BLaER1 treated with 17β-estradiol and CSF1 and Interleukin-3, amounts not matched to agents 10 nM and 100 nM (cell line): ENCODE results near the gene EME2.
A peak's percentile ranks its signal among the peaks of the same experiment; 100 is the strongest.

Experiments used
- H3K27ac ChIP-seq, 11 experiments: shearing (Covaris generic); formaldehyde crosslinking; 2 replicates each; pipeline ENCODE4 v1.8.1; 2022
- H3K27me3 ChIP-seq, 11 experiments: shearing (Covaris generic); formaldehyde crosslinking; 2 replicates each; pipeline ENCODE4 v1.8.1; 2022
- H3K36me3 ChIP-seq, 11 experiments: shearing (Covaris generic); formaldehyde crosslinking; 2 replicates each; pipeline ENCODE4 v1.8.1; 2022
- H3K4me1 ChIP-seq, 10 experiments: shearing (Covaris generic); formaldehyde crosslinking; 2 replicates each; pipeline ENCODE4 v1.8.1; 2022
- H3K4me2 ChIP-seq, 11 experiments: shearing (Covaris generic); formaldehyde crosslinking; 2 replicates each; pipeline ENCODE4 v1.8.1; 2022
- H3K4me3 ChIP-seq, 10 experiments: shearing (Covaris generic); formaldehyde crosslinking; 2 replicates each; pipeline ENCODE4 v1.8.1; 2022
- H3K9ac ChIP-seq, 11 experiments: shearing (Covaris generic); formaldehyde crosslinking; 2 replicates each; pipeline ENCODE4 v1.8.1; 2022
- H3K9me3 ChIP-seq, 11 experiments: shearing (Covaris generic); formaldehyde crosslinking; replicated peaks in 1 of 11; 2 replicates each; pipeline ENCODE4 v1.8.1; 2022
- H4K20me1 ChIP-seq, 11 experiments: shearing (Covaris generic); formaldehyde crosslinking; 2 replicates each; pipeline ENCODE4 v1.8.1; 2022
- Cebpa-rat ChIP-seq, 11 experiments: shearing (Covaris generic); IDR thresholded peaks; 2 replicates each; pipeline ENCODE4 v1.8.1; 2022

The EME2 gene

GRCh38 chr16:1771188-1771863 is 1.3 kb upstream of the EME2 start, which contains the start of gene NME3:
NME3 (minus strand) TSS chr16:1771543; CDS start chr16:1771534, 9 bp downstream.
- Histone ChIP-seq H3K4me2 (peak within 1 kb of the TSS; percentile 95 to 100 (median 99)), H3K27me3 (no peaks in the 10 kb centered on the region), H3K9ac (peak within 1 kb of the TSS; percentile 92 to 98 (median 96)), H3K36me3 (peaks cover 37 to 63% (median 56%) of the 10 kb centered on the region in 11 experiments; a peak in 21 of 22 replicates), H4K20me1 (peaks cover 33 to 82% (median 53%) of the 10 kb centered on the region in 11 experiments; a peak in 21 of 22 replicates), H3K9me3 (no peaks in the 10 kb centered on the region), H3K27ac (peak within 1 kb of the TSS; percentile 35 to 96 (median 94); a peak in 21 of 22 replicates), H3K4me1 (peaks cover 28 to 38% (median 33%) of the 10 kb centered on the region in 10 experiments), H3K4me3 (peak within 1 kb of the TSS; percentile 82 to 97 (median 94))
- no peak for TF ChIP-seq Cebpa-rat (IDR thresholded peaks at IDR 0.05)

GRCh38 chr16:1771864-1772361 is 697 bp upstream of the EME2 start:
- H3K4me3 ChIP-seq, result peak overlapping the region; percentile 82 to 97 (median 94)
- H3K4me1 ChIP-seq, result peaks cover 28 to 42% (median 34%) of the 10 kb centered on the region in 10 experiments
- no peak for TF ChIP-seq Cebpa-rat (IDR thresholded peaks at IDR 0.05)
- peak overlapping the region; percentile 95 to 100 (median 99) for H3K4me2 ChIP-seq
- no peaks in the 10 kb centered on the region for H3K9me3 ChIP-seq
- H3K9ac ChIP-seq, result peak overlapping the region; percentile 92 to 98 (median 96)
- H3K27me3 ChIP-seq, result no peaks in the 10 kb centered on the region
- peaks cover 39 to 85% (median 58%) of the 10 kb centered on the region in 11 experiments; a peak in 21 of 22 replicates for H4K20me1 ChIP-seq
- peak overlapping the region; percentile 28 to 96 (median 94); a peak in 20 of 22 replicates for H3K27ac ChIP-seq
- peaks cover 40 to 63% (median 58%) of the 10 kb centered on the region in 11 experiments; a peak in 21 of 22 replicates for H3K36me3 ChIP-seq

- Histone ChIP-seq H3K4me1 (peaks cover 28 to 48% (median 34%) of the 10 kb centered on the region in 10 experiments), H3K9ac (peak within 1 kb of the TSS; percentile 92 to 98 (median 96)), H3K36me3 (peaks cover 40 to 63% (median 57%) of the 10 kb centered on the region in 11 experiments), H3K4me2 (peak within 1 kb of the TSS; percentile 96 to 100 (median 99)), H3K4me3 (peak within 1 kb of the TSS; percentile 82 to 97 (median 94)), H3K27ac (peak within 1 kb of the TSS; percentile 90 to 96 (median 94)), H3K27me3 (no peaks in the 10 kb centered on the region), H3K9me3 (no peaks in the 10 kb centered on the region), H4K20me1 (peaks cover 51 to 88% (median 69%) of the 10 kb centered on the region in 11 experiments; a peak in 21 of 22 replicates)
- no peak for TF ChIP-seq Cebpa-rat (IDR thresholded peaks at IDR 0.05)
Observed at GRCh38 chr16:1772908-1773702, 495 bp downstream of the EME2 start, which contains the start of gene MRPS34. MRPS34 (minus strand) TSS chr16:1773134; CDS start chr16:1773119, 15 bp downstream.

GRCh38 chr16:1773703-1774447 is 1.3 kb downstream of the EME2 start:
- peak overlapping the region; percentile 82 to 97 (median 94) for H3K4me3 ChIP-seq
- H3K27me3 ChIP-seq, result no peaks in the 10 kb centered on the region
- H3K4me1 ChIP-seq, result peaks cover 28 to 48% (median 34%) of the 10 kb centered on the region in 10 experiments
- H3K27ac ChIP-seq, result peak overlapping the region; percentile 46 to 96 (median 94)
- H4K20me1 ChIP-seq, result peaks cover 58 to 88% (median 69%) of the 10 kb centered on the region in 11 experiments
- no peaks in the 10 kb centered on the region for H3K9me3 ChIP-seq
- peak overlapping the region; percentile 96 to 100 (median 99) for H3K4me2 ChIP-seq
- TF ChIP-seq Cebpa-rat (IDR thresholded peaks at IDR 0.05), result no peak
- peak overlapping the region; percentile 92 to 98 (median 96) for H3K9ac ChIP-seq
- peaks cover 34 to 63% (median 52%) of the 10 kb centered on the region in 11 experiments for H3K36me3 ChIP-seq

- peak overlapping the region; percentile 92 to 98 (median 96) for H3K9ac ChIP-seq
- peak overlapping the region; percentile 96 to 100 (median 99) for H3K4me2 ChIP-seq
- H3K4me3 ChIP-seq, result peak overlapping the region; percentile 82 to 97 (median 94)
- H3K4me1 ChIP-seq, result peaks cover 28 to 48% (median 35%) of the 10 kb centered on the region in 10 experiments
- TF ChIP-seq Cebpa-rat (IDR thresholded peaks at IDR 0.05), result no peak
- peaks cover 58 to 88% (median 72%) of the 10 kb centered on the region in 11 experiments for H4K20me1 ChIP-seq
- peak overlapping the region in 10 of 11 experiments; percentile 12 to 96 (median 94); a peak in 18 of 22 replicates for H3K27ac ChIP-seq
- H3K36me3 ChIP-seq, result peaks cover 34 to 63% (median 51%) of the 10 kb centered on the region in 11 experiments
- H3K27me3 ChIP-seq, result no peaks in the 10 kb centered on the region
- H3K9me3 ChIP-seq, result no peaks in the 10 kb centered on the region
Observed at GRCh38 chr16:1774448-1774780, 1.8 kb downstream of the EME2 start.

GRCh38 chr16:1775006-1775845 is 2.6 kb downstream of the EME2 start:
- Histone ChIP-seq H3K9ac (peak overlapping the region; percentile 92 to 98 (median 96); a peak in 21 of 22 replicates), H3K36me3 (peaks cover 41 to 63% (median 51%) of the 10 kb centered on the region in 11 experiments), H3K9me3 (no peaks in the 10 kb centered on the region), H3K27ac (peak overlapping the region in 2 of 11 experiments; percentile 94; a peak in 4 of 22 replicates), H3K4me2 (peak overlapping the region; percentile 96 to 100 (median 99)), H3K4me1 (peaks cover 25 to 44% (median 34%) of the 10 kb centered on the region in 10 experiments), H3K4me3 (peak overlapping the region in 6 of 10 experiments; percentile 82 to 97 (median 92); a peak in 7 of 20 replicates), H4K20me1 (peaks cover 63 to 88% (median 72%) of the 10 kb centered on the region in 11 experiments), H3K27me3 (no peaks in the 10 kb centered on the region)
- TF ChIP-seq Cebpa-rat (IDR thresholded peaks at IDR 0.05), result no peak

- Histone ChIP-seq H3K9ac (peak overlapping the region in 6 of 11 experiments; percentile 18 to 98 (median 74); a peak in 7 of 22 replicates), H3K4me1 (peaks cover 21 to 41% (median 33%) of the 10 kb centered on the region in 10 experiments), H3K36me3 (peaks cover 48 to 67% (median 59%) of the 10 kb centered on the region in 11 experiments), H3K4me2 (peak overlapping the region in 5 of 11 experiments; percentile 1 to 100 (median 26); a peak in 3 of 22 replicates), H4K20me1 (peaks cover 67 to 86% (median 73%) of the 10 kb centered on the region in 11 experiments), H3K9me3 (no peaks in the 10 kb centered on the region), H3K27me3 (no peaks in the 10 kb centered on the region), H3K4me3 (no peak overlapping the region), H3K27ac (no peak overlapping the region)
- TF ChIP-seq Cebpa-rat (IDR thresholded peaks at IDR 0.05), result no peak
Observed at GRCh38 chr16:1775846-1776671, 3.4 kb downstream of the EME2 start.
